Measurements from ENCODE around the gene RAB11A.

RAB11A gene

GRCh38 chr15:65939901-65940617, 70.8 kb downstream of the RAB11A start:
- Histone ChIP-seq H2AFZ (ENCODE audit: low read length) (no peak overlapping the region), H3K9ac (ENCODE audit: low read depth, low read length, poor library complexity, severe bottlenecking) (no peak overlapping the region), H3K9me3 (ENCODE audit: insufficient read depth, low read depth, low read length) (no peaks in the 10 kb centered on the region), H3F3A (ENCODE audit: low read depth) (no peaks in the 10 kb centered on the region), H3K36me3 (ENCODE audit: insufficient read depth, low read length) (no peaks in the 10 kb centered on the region), H3K79me2 (ENCODE audit: insufficient read depth, low read length) (no peaks in the 10 kb centered on the region), H3K27me3 (ENCODE audit: insufficient read depth, low read length, poor library complexity, severe bottlenecking) (no peaks in the 10 kb centered on the region), H3K4me1 (ENCODE audit: insufficient read depth, low read length, poor library complexity, severe bottlenecking) (peaks cover 8% of the 10 kb centered on the region), H3K4me2 (ENCODE audit: low read depth, low read length, poor library complexity, severe bottlenecking) (no peak overlapping the region), H4K20me1 (ENCODE audit: insufficient read depth, low read length, poor library complexity, severe bottlenecking) (no peaks in the 10 kb centered on the region), H3K4me3 (ENCODE audit: low read length, poor library complexity, severe bottlenecking) (no peak overlapping the region), H3K9me2 (replicated peaks; ENCODE audit: low read depth, low read length) (no peaks in the 10 kb centered on the region)
- no peak for TF ChIP-seq CTCF (conservative IDR thresholded peaks at IDR 0.05; ENCODE audit: low read length)
- no peak for TF ChIP-seq EZH2phosphoT487 (IDR thresholded peaks at IDR 0.05; ENCODE audit: borderline replicate concordance)

GRCh38 chr15:65940618-65940909, 71.3 kb downstream of the RAB11A start:
- Histone ChIP-seq H3K4me1 (ENCODE audit: insufficient read depth, low read length, poor library complexity, severe bottlenecking) (peaks cover 8% of the 10 kb centered on the region), H3F3A (ENCODE audit: low read depth) (no peaks in the 10 kb centered on the region), H3K36me3 (ENCODE audit: insufficient read depth, low read length) (no peaks in the 10 kb centered on the region), H4K20me1 (ENCODE audit: insufficient read depth, low read length, poor library complexity, severe bottlenecking) (no peaks in the 10 kb centered on the region), H3K9ac (ENCODE audit: low read depth, low read length, poor library complexity, severe bottlenecking) (no peak overlapping the region), H3K4me3 (ENCODE audit: low read length, poor library complexity, severe bottlenecking) (no peak overlapping the region), H3K27me3 (ENCODE audit: insufficient read depth, low read length, poor library complexity, severe bottlenecking) (no peaks in the 10 kb centered on the region), H3K9me2 (replicated peaks; ENCODE audit: low read depth, low read length) (no peaks in the 10 kb centered on the region), H3K4me2 (ENCODE audit: low read depth, low read length, poor library complexity, severe bottlenecking) (no peak overlapping the region), H3K79me2 (ENCODE audit: insufficient read depth, low read length) (no peaks in the 10 kb centered on the region), H2AFZ (ENCODE audit: low read length) (no peak overlapping the region), H3K9me3 (ENCODE audit: insufficient read depth, low read depth, low read length) (no peaks in the 10 kb centered on the region)
- TF ChIP-seq CTCF (conservative IDR thresholded peaks at IDR 0.05; ENCODE audit: low read length) (no peak), EZH2phosphoT487 (IDR thresholded peaks at IDR 0.05; ENCODE audit: borderline replicate concordance) (no peak)
